ENCODE data around the gene SFT2D2.
A peak's percentile ranks its signal among the peaks of the same experiment; 100 is the strongest.
"Not testable (repeated sequence)": the region's sequence is repeated elsewhere in the genome, so short reads cannot be mapped to it uniquely, and the experiment has no call there.

SFT2D2 gene
- 222 to 980 (median 371) reads per million in 17 experiments for total RNA-seq

- peak; percentile 83 to 94 (median 89) for DNase-seq
These were observed at the start of gene SFT2D2 for GRCh38 chr1:168225476-168226190. Gene SFT2D2 (plus strand): TSS chr1:168226004. CDS start chr1:168226080, 76 bp downstream.

- DNase-seq = no peak
These were observed 47.6 kb upstream of the SFT2D2 start for GRCh38 chr1:168178227-168178637.

DNA sequence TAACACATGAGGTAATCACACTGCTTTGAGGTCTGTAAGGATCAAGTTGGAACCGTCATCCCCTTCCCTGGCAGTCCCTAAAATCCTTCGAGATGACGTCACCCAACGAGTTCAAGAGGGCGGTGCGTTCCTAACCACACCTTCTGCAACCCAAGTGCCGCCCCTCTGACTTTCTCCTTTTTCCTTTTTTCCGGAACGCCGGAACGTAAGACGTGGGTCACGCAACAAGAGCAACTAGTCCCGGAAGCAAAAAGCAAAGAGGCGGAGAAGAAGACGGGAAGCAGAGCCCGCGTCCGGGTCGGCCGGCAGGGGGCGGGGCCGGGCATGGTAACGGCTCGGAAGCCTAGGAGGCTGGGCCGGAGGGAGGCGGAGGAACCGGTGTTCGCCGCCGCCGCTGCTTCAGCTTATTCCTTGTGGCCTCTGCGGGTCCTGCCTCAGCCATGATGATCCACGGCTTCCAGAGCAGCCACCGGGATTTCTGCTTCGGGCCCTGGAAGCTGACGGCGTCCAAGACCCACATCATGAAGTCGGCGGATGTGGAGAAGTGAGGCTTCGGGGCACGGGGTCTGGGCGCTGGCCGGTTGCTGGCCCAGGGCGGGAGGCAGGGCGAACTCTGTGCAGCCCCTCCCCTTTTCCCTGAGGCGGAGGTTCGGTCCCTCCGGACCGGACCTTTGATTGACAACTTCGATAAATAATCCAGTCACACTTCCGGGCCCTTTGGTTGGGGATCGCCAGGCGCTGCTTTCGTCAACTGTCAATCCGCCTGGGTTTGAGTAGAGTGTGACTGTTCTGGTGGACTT lies 47.0 kb upstream of the SFT2D2 start, which contains the start of gene TIPRL:
Gene TIPRL, plus strand, starts transcription at position 325 of the 800 bp plus-strand sequence. Its CDS starts 116 bp downstream, at position 441.
- DNase-seq = peak; percentile 97 to 98 (median 98)

GRCh38 chr1:168179438-168180147 lies 46.2 kb upstream of the SFT2D2 start:
- DNase-seq = peak in 1 of 4 experiments; percentile 3

- no peak for DNase-seq
These were observed 45.7 kb upstream of the SFT2D2 start for GRCh38 chr1:168180148-168180524.

DNA sequence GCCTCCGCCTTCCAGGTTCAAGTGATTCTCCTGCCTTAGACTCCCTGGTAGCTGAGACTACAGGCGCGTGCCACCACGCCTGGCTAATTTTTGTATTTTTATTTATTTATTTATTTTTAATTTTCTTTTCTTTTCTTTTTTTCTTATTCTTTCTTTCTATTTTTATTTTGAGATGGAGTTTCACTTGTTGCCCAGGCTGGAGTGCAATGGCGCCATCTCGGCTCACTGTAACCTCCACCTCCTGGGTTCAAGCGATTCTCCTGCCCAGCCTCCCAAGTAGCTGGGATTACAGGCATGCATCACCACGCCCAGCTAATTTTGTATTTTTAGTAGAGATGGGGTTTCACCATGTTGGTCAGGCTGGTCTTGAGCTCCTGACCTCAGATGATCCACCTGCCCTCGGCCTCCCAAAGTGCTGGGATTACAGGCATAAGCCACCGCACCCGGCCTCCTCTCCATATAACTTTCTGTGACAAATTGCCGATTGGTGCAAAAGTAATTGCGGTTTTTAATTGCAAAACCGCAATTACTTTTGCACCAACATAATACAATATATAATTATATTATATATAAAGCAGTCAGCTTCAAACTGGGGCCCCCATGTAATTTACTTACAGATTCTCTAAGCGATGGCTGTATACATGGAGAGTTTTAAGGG lies 44.6 kb upstream of the SFT2D2 start:
- not testable (repeated sequence) for DNase-seq

DNA sequence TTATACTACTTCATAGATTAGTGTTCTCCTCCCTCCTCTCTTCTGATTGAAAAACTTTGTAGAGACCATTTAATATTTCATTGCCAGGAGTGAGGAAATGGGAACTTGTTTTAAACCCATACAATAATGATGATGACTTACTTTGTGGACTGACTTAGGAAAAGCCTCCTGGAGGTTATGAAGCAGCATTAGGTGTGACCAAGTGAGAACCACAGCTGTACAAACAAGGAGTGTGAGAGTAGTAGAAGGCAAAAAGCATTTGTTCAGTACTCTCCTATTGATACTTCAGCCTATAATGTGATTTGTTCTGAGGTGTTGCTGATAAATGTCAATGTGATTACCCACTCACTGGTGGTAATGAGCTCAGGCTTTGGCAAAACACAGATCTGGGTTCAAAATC lies 38.6 kb upstream of the SFT2D2 start:
- no peak for DNase-seq

DNA sequence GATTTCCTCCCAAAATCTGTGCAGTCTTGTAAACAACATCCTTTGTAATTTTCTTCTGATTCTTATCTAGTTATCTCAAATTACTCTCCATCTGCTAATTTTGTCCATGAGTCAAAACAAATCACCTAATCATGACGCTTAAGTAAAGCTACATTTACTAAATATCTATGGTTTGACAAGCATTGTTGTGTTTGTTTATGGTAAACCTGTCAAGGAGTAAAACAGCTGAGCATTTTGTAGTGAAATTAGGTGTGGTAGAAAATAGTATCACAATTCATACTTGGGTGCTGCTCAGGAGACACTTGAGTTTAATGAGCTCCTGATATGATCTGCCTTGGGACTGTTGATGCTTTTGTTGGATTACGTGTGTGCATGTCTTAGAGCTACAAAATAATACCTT lies 35.4 kb upstream of the SFT2D2 start:
- DNase-seq = no peak

DNA sequence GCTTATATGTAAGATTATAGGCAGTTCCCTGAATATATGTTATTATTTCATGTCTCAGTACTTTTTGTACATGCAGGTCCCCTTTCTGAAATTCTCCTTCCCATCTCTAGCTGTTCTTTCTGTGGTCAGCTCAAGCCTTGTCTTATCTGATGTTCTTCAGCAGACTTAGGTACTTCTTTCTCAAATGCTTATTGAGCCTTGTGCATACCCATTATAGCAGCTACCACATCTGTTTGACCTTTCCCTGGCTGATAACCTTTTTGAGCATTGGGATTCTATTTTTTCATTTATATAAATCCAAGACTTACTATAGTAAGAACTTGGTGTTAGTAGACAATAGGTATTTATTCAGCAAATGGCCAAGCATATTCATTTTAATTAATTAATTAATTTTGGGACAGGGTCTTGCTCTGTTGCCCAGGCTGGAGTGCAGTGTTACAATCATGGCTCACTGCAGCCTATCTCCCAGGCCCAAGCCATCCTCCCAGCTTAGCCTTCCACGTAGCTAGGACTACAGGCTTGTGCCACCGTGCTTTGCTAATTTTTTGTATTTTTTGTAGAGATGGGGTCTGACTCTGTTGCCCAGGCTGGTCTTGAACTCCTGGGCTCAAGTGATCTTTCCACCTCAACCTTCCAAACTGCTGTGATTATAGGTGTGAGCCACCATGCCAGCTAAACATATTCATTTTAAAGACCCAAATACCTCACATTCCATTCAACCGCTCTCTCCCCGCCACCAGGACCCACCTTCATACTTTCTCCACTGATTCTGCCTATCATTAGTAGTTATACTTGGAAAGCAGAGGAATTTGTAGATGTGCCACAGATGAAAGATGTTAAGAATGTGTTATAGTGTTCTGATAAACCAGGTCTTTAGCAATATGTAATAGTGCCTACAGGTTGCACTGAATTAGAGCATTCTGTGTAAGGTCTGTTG lies 30.3 kb upstream of the SFT2D2 start:
- no peak for DNase-seq

DNA sequence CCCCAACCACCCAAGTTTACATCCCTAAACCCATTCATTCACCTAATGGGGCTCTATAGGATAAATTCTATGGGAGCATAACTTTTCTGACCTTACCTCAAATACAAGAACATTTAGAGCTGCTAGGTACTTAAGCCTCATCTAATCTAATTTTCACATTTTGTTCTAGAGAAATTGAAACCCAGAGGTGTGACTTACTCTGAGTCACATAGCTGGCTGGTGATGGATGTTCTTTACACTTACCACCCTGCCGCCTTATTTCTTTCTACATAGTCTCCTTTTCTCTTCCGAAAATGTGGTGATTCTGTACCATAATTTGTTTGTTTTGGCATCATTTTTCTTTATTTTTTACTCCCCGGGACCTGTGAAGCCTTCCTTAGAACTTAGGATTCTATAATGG lies 26.7 kb upstream of the SFT2D2 start:
- DNase-seq = no peak

- DNase-seq = peak in 1 of 4 experiments; percentile 9
These were observed 22.7 kb upstream of the SFT2D2 start for GRCh38 chr1:168202941-168203654.

DNA sequence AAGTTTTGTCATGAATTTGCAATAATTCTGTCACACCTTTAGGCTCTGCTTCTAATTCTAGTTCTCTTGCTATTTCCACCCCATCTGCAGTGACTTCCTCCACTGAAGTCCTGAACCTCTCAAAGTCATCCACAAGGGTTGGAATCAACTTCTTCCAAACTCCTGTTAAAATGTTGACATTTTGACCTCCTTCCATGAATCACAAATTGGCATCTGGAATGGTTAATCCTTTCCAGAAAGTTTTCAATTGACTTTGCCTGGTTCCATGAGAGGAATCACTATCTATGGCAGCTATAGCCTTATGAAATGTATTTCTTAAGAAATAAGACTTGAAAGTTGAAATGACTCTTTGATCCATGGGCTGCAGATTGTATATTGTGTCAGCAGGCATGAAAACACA lies 19.7 kb upstream of the SFT2D2 start:
- DNase-seq = no peak

GRCh38 chr1:168207673-168208072 lies 18.1 kb upstream of the SFT2D2 start:
- DNase-seq = not testable (repeated sequence)

DNA sequence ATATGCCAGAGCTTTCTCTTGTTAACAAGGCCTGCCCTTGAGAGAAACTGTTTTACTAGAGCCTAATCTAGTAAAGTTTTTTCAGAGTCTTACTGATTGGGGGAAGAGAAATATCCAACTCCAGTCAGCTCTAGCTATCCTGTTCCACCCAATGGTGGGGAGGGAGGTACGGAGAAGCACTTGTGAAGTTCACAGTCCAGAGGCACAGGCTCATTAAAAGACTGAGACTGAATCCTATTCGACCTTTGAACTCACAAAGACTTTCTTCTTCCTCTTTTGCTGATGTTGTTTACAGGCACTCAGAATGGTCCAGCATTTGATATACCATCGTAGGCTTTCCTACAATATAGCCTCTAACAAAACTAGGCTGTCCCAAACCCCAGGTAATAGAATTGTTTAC lies 15.5 kb upstream of the SFT2D2 start:
- no peak for DNase-seq

DNA sequence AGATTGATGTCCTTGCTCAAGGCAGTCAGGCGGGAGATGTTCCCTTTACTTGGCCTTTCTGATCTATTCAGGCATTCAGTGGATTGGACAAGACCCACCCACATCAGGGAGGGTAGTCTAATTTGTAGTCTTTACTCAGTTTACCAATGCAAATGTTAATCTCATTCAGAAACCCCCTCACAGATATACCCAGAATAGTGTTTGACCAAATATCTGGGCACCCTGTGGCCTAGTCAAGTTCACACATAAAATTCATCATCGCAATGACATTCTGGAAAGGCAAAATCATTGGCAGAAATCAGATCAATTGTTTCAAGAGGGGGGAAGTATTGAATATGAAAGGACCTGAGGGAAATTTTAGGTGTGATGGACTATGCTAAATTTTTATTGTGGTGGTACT lies 12.5 kb upstream of the SFT2D2 start:
- no peak for DNase-seq

DNA sequence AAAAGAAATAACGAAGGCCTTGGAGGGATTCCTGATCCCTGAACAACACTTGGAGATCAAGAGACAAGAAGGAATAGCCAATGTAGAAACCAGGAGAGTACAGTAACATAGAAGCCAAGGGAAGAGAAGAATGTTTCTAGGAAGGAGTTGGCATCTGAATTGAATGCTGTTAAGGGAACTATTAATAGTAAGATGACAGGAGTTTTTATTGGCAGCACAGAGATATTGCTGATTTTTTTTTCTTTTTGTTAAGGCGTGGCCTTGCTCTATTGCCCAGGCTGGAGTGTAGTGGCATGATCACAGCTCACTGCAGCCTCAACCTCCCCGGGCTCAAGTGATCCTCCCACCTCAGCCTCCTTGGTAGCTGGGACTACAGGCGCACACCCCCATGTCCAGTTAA lies 9.6 kb upstream of the SFT2D2 start:
- DNase-seq = no peak

DNA sequence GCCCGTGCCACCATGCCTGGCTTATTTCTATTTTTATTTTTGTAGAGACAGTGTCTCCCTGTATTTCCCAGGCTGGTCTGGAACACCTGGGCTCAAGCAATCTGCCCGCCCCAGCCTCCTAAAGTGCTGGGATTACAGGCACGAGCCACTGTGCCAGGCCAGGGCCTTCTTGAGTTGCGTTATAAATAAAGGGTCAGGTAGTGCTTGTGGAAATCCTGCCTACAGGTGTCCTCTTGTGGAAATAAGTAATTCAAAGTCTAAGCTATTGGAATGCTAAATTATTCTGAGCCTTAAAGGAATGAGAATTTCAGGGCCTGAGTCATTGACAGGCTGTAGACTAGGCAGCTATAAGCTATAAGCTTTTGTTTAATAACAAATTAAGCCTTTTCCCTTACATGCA lies 8.1 kb upstream of the SFT2D2 start:
- DNase-seq = no peak

DNA sequence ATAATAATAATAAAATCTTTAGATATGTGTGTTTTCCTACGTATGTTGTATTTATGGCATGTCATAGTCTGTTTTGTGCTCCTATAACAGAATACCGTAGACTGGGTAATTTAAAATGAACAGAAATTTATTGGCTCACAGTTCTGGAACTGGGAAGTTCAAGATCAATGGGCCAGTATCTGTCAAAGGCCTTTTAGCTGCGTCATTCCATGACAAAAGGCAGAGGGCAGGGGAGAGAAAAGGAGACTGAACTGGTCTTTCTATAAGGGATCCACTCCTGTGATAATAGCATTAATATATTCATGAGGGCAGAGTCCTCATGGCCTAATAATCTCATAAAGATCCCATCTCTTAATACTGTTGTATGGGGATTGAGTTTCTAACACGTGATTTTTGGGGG lies 7.1 kb upstream of the SFT2D2 start:
- no peak for DNase-seq

DNA sequence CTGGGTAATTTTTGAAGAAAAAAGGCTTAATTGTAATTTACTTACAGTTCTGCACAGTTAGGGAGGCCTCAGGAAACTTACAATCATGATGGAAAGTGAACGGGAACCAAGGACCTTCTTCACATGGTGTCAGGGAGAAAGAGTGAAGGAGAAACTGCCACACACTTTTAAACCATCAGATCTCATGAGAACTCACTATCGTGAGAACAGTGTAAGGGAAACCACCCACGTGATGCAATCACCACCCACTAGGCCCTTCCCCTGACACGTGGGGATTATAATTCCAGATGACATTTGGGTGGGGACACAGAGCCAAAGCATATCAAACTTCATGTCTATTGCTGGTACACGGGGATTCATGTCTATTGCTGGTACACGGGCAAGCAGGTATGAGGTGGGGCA lies 5.3 kb upstream of the SFT2D2 start:
- peak in 3 of 4 experiments; percentile 25 to 29 (median 25) for DNase-seq

- DNase-seq = no peak
These were observed 4.5 kb upstream of the SFT2D2 start for GRCh38 chr1:168221275-168221674.

DNA sequence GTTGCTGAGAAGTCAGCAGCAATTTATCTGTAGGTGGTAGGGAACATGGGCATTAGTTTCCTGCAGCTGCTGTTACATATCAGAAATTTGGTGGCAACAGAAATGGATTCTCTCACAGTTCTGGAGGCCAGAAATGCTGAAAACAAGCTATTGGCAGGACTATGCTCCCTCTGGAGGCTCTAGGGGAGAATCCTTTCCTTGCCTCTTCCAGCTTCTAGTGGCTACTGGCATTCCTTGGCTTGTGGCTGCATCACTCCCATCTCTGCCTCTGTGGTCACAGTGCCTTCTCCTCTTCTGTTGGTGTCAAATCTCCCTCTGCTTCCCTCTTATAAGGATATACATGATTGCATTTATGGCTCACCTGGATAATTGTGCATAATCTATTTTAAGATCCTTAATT lies 2.5 kb upstream of the SFT2D2 start:
- DNase-seq = no peak
